WI38 (cell line): Measurements from ENCODE around the gene UTRN.
A peak's percentile ranks its signal among the peaks of the same experiment; 100 is the strongest.

ENCODE experiments used
- H3K4me3 ChIP-seq: 2 replicates; pipeline ENCODE4 v1.5.1; 2011; ENCODE audit warnings: low read depth, mild to moderate bottlenecking, control low read depth, low read length
- CTCF ChIP-seq: IDR thresholded peaks from 2 replicates; pipeline ENCODE4 v1.5.1; 2012; ENCODE audit warnings: low read depth, mild to moderate bottlenecking, control low read depth, low read length

UTRN gene

GRCh38 chr6:144284783-144285547 is at the start of gene UTRN:
Gene UTRN (plus strand): TSS chr6:144285335. CDS start chr6:144291829, 6,494 bp downstream.
- TF ChIP-seq CTCF, result no peak

GRCh38 chr6:144244688-144245087 is 40.4 kb upstream of the UTRN start:
- no peak overlapping the region for H3K4me3 ChIP-seq
- TF ChIP-seq CTCF, result no peak

More at GRCh38 chr6:144284783-144285547, at the start of gene UTRN:
- H3K4me3 ChIP-seq, result peak within 1 kb of the TSS; percentile 88

GRCh38 chr6:144246988-144247387 is 38.1 kb upstream of the UTRN start:
- no peak for TF ChIP-seq CTCF
- no peak overlapping the region for H3K4me3 ChIP-seq

- no peak for TF ChIP-seq CTCF
- no peak overlapping the region for H3K4me3 ChIP-seq
These were observed 37.1 kb upstream of the UTRN start for GRCh38 chr6:144248003-144248402.

GRCh38 chr6:144248476-144249301 is 36.4 kb upstream of the UTRN start:
- 0 out of 2 replicates have a peak overlapping the region, but pooled peaks have one; percentile 15 for H3K4me3 ChIP-seq
- TF ChIP-seq CTCF, result no peak

- no peak overlapping the region for H3K4me3 ChIP-seq
- TF ChIP-seq CTCF, result no peak
These were observed 34.9 kb upstream of the UTRN start for GRCh38 chr6:144250276-144250675.

- H3K4me3 ChIP-seq, result no peak overlapping the region
- no peak for TF ChIP-seq CTCF
These were observed 32.9 kb upstream of the UTRN start for GRCh38 chr6:144252259-144252658.
